ENCODE measurements around the gene VRTN. TPM values are rescaled to one million over a fixed set of nuclear protein-coding genes. Genes with fewer than 3 reads are reported as not detected.

VRTN gene
- total RNA-seq, 1 donor from 2014 or later: not detected

- Mint-ChIP-seq H3K27ac (ENCODE audit: unreplicated experiment) (no peak overlapping the region), H3K27me3 (ENCODE audit: low read depth) (peaks cover 36% of the 10 kb centered on the region), H3K4me3 (no peak overlapping the region), H3K9me3 (no peaks in the 10 kb centered on the region), H3K4me1 (no peaks in the 10 kb centered on the region), H3K36me3 (ENCODE audit: low read depth) (no peaks in the 10 kb centered on the region)
- TF ChIP-seq CTCF (conservative IDR thresholded peaks at IDR 0.05): no peak
- no peak for DNase-seq (ENCODE audit: low read depth, low spot score)
These were observed 2.7 kb downstream of the VRTN start for GRCh38 chr14:74350928-74351323.

DNA sequence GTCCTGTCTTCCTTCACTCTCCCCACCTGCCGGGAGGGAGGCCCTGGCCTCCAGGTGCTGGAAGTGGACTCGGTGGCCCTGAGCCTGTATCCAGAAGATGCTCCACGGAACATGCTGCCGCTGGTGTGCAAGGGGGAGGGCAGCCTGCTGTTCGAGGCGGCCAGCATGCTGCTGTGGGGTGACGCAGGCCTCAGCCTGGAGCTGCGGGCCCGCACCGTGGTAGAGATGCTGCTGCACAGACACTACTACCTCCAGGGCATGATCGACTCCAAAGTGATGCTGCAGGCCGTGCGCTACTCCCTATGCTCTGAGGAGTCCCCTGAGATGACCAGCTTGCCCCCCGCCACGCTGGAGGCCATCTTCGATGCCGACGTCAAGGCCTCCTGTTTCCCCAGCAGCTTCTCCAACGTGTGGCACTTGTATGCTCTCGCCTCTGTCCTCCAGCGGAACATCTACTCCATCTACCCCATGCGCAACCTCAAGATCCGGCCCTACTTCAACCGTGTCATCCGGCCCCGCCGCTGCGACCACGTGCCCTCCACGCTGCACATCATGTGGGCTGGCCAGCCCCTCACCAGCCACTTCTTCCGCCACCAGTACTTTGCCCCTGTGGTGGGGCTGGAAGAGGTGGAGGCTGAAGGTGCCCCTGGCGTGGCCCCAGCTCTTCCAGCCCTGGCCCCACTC is 8.8 kb downstream of the VRTN start:
- no peak overlapping the region for H3K27ac Mint-ChIP-seq (ENCODE audit: unreplicated experiment)
- no peaks in the 10 kb centered on the region for H3K9me3 Mint-ChIP-seq
- H3K27me3 Mint-ChIP-seq (ENCODE audit: low read depth): peaks cover 3% of the 10 kb centered on the region
- DNase-seq (ENCODE audit: low read depth, low spot score): no peak
- H3K4me3 Mint-ChIP-seq: no peak overlapping the region
- H3K36me3 Mint-ChIP-seq (ENCODE audit: low read depth): no peaks in the 10 kb centered on the region
- no peak for TF ChIP-seq CTCF (conservative IDR thresholded peaks at IDR 0.05)
- peaks cover under 1% of the 10 kb centered on the region for H3K4me1 Mint-ChIP-seq

DNA sequence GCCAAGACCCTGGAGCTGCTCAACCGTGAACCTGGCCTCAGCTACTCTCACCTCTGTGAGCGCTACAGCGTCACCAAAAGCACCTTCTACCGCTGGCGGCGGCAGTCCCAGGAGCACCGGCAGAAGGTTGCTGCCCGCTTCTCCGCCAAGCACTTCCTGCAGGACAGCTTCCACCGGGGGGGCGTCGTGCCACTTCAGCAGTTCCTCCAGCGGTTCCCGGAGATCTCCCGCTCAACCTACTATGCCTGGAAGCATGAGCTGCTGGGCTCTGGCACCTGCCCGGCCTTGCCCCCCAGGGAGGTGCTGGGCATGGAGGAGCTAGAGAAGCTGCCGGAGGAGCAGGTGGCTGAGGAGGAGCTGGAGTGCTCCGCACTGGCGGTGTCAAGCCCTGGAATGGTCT is 9.3 kb downstream of the VRTN start:
- no peaks in the 10 kb centered on the region for H3K36me3 Mint-ChIP-seq (ENCODE audit: low read depth)

DNA sequence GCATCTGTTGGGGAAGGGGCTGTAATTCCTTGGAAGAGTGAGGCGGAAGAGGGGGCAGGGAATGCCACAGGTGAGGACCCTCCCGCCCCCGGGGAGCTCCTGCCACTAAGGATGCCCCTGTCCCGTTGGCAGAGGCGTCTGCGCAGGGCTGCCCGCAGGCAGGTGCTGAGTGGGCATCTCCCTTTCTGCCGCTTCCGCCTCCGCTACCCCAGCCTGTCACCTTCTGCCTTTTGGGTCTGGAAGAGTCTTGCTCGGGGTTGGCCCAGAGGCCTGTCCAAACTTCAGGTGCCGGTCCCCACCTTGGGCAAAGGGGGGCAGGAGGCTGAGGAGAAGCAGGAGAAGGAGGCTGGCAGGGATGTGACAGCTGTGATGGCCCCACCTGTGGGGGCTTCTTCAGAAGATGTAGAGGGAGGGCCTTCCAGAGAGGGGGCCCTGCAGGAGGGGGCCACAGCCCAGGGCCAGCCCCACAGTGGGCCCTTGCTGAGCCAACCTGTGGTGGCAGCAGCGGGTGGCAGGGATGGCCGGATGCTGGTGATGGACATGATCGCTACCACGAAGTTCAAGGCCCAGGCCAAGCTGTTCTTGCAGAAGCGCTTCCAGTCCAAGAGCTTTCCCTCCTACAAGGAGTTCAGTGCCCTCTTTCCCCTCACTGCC is 10.0 kb downstream of the VRTN start:
- H3K27me3 Mint-ChIP-seq (ENCODE audit: low read depth): no peaks in the 10 kb centered on the region
- H3K27ac Mint-ChIP-seq (ENCODE audit: unreplicated experiment): no peak overlapping the region
- no peak for DNase-seq (ENCODE audit: low read depth, low spot score)
- peaks cover 4% of the 10 kb centered on the region for H3K4me1 Mint-ChIP-seq
- no peaks in the 10 kb centered on the region for H3K9me3 Mint-ChIP-seq
- no peak overlapping the region for H3K4me3 Mint-ChIP-seq
- no peak for TF ChIP-seq CTCF (conservative IDR thresholded peaks at IDR 0.05)
- no peaks in the 10 kb centered on the region for H3K36me3 Mint-ChIP-seq (ENCODE audit: low read depth)

More for the DNA sequence above, 9.3 kb downstream of the VRTN start:
- no peaks in the 10 kb centered on the region for H3K9me3 Mint-ChIP-seq
- no peak overlapping the region for H3K4me3 Mint-ChIP-seq
- H3K27me3 Mint-ChIP-seq (ENCODE audit: low read depth): no peaks in the 10 kb centered on the region
- TF ChIP-seq CTCF (conservative IDR thresholded peaks at IDR 0.05): no peak
- no peak overlapping the region for H3K27ac Mint-ChIP-seq (ENCODE audit: unreplicated experiment)
- no peak for DNase-seq (ENCODE audit: low read depth, low spot score)
- H3K4me1 Mint-ChIP-seq: peaks cover 4% of the 10 kb centered on the region

GRCh38 chr14:74360163-74360562 is 11.9 kb downstream of the VRTN start:
- H3K27me3 Mint-ChIP-seq (ENCODE audit: low read depth): peaks cover 3% of the 10 kb centered on the region
- peaks cover 4% of the 10 kb centered on the region for H3K4me1 Mint-ChIP-seq
- no peak for DNase-seq (ENCODE audit: low read depth, low spot score)
- no peaks in the 10 kb centered on the region for H3K36me3 Mint-ChIP-seq (ENCODE audit: low read depth)
- no peak for TF ChIP-seq CTCF (conservative IDR thresholded peaks at IDR 0.05)
- no peak overlapping the region for H3K4me3 Mint-ChIP-seq
- no peak overlapping the region for H3K27ac Mint-ChIP-seq (ENCODE audit: unreplicated experiment)
- no peaks in the 10 kb centered on the region for H3K9me3 Mint-ChIP-seq
